Stomach (tissue), 9 donors: ENCODE data around the gene DOCK4. TPM values are rescaled to one million over a fixed set of nuclear protein-coding genes. Genes with fewer than 3 reads are reported as not detected.

Experiments
- DNase-seq, 2 donors: peaks; one replicate each; pipeline versions ENCODE4 v3.0.0 to v3.0.0-alpha.2; 2013 to 2019
- H3K27ac ChIP-seq, 5 donors: fragments of 200-600 bp in 4 of 5; sonication (generic) in 4 of 5; one replicate each; pipeline ENCODE4 v1.5.1; 2013 to 2019; ENCODE audit warnings: mild to moderate bottlenecking in 1 of 5, moderate library complexity in 1 of 5
- H3K27me3 ChIP-seq, 3 donors: fragments of 200-600 bp; sonication (generic); one replicate each; pipeline ENCODE4 v1.5.1; 2017 to 2019; ENCODE audit warnings: mixed run types in 1 of 3
- H3K36me3 ChIP-seq, 4 donors: fragments of 200-600 bp; sonication (generic); 1 replicate in 3 of 4; 2 replicates in 1 of 4; pipeline ENCODE4 v1.5.1; 2016 to 2019
- H3K4me1 ChIP-seq, 4 donors: fragments of 200-600 bp; sonication (generic); one replicate each; pipeline ENCODE4 v1.5.1; 2016 to 2019
- H3K4me3 ChIP-seq, 4 donors: fragments of 200-600 bp; sonication (generic) in 3 of 4; one replicate each; pipeline ENCODE4 v1.5.1; 2016 to 2019; ENCODE audit warnings: mild to moderate bottlenecking in 1 of 4
- H3K9me3 ChIP-seq, 4 donors: fragments of 200-600 bp; sonication (generic); one replicate each; pipeline ENCODE4 v1.5.1; 2016 to 2019
- CTCF ChIP-seq, 7 experiments: fragments of 450-650 bp in 4 of 7; fragments of 200-600 bp in 3 of 7; sonication (generic) in 3 of 7; IDR thresholded peaks; one replicate each; pipeline ENCODE4 v1.5.1; 2016 to 2019; ENCODE audit warnings: antibody characterized with exemption in 7 of 7, control low read depth in 2 of 7, mild to moderate bottlenecking in 1 of 7
- EP300 ChIP-seq: sonication (generic); formaldehyde crosslinking; IDR thresholded peaks from one replicate; pipeline ENCODE4 v1.6.1; 2017; ENCODE audit warnings: antibody characterized with exemption
- POLR2A ChIP-seq, 4 donors: fragments of 450-650 bp; IDR thresholded peaks; one replicate each; pipeline ENCODE4 v1.6.1; 2016; ENCODE audit warnings: antibody characterized with exemption in 4 of 4, control low read depth in 2 of 4, mild to moderate bottlenecking in 1 of 4, moderate library complexity in 1 of 4
- POLR2AphosphoS5 ChIP-seq, 3 donors: sonication (generic); formaldehyde crosslinking; IDR thresholded peaks; one replicate each; pipeline ENCODE4 v1.6.1; 2016; ENCODE audit warnings: antibody characterized with exemption in 3 of 3
- WGBS, 5 donors: extraction: QIAGEN DNeasy Blood & Tissue Kit in 3 of 5; methylation state at CpG; one replicate each; pipeline versions ENCODE4 v1.1.5 to v1.1.7; 2013 to 2018; 5-methylcytosine and 5-hydroxymethylcytosine counted together
- intact Hi-C: fragments of 100-400 bp; cut with DNase I; formaldehyde crosslinking; loops from one replicate; pipeline ENCODE4 v1.15.1; 2023; ENCODE audit warnings: low total_unique reads
- polyA plus RNA-seq, 3 donors: library from polyadenylated mRNA; stranded (reverse); fragments of 200-250 nt; gene quantifications; one replicate each; pipeline ENCODE4 v1.2.3, GENCODE V29; 2013
- total RNA-seq, 5 donors: library from RNA; depleted of rRNA; stranded (reverse); fragments of >200 nt; gene quantifications; one replicate each; pipeline versions ENCODE4 v1.1.0 to v1.2.3, GENCODE V29; 2014 to 2016
- donor health status: healthy with polysubstance abuse.
- donor health status: Bipolar disorder and iron deficiency.
- donor health status: healthy.

The DOCK4 gene
- total and polyA plus RNA-seq, 8 donors = 1.1 to 54.9 (median 16.4) TPM

- Histone ChIP-seq H3K27me3 (no peaks in the 10 kb centered on the region), H3K27ac (no peak overlapping the region), H3K36me3 (peaks cover 0 to 6% (median 0%) of the 10 kb centered on the region in 4 donors), H3K4me3 (no peak overlapping the region), H3K4me1 (peaks cover 0 to 13% (median 5%) of the 10 kb centered on the region in 4 donors), H3K9me3 (no peaks in the 10 kb centered on the region)
- no peak for TF ChIP-seq POLR2AphosphoS5 (IDR thresholded peaks at IDR 0.05)
- no peak for TF ChIP-seq POLR2A (IDR thresholded peaks at IDR 0.05)
- TF ChIP-seq CTCF (IDR thresholded peaks at IDR 0.05) = peak in 5 of 7 experiments; percentile 21 to 61 (median 37)
- WGBS, 5 donors = 33 to 36% (median 35%) methylated on average over 4 of the region's 4 CpGs
- DNase-seq = peak; percentile 43 to 70
- intact Hi-C loops = no loop called here
Observed at GRCh38 chr7:111752022-111752582, 454.1 kb downstream of the DOCK4 start.

GRCh38 chr7:111750878-111751277, 455.3 kb downstream of the DOCK4 start:
- WGBS, 5 donors = 80 to 93% (median 85%) methylated on average over 2 of the region's 2 CpGs
- Histone ChIP-seq H3K9me3 (no peaks in the 10 kb centered on the region), H3K27ac (no peak overlapping the region), H3K27me3 (no peaks in the 10 kb centered on the region), H3K36me3 (peaks cover 0 to 6% (median 0%) of the 10 kb centered on the region in 4 donors), H3K4me3 (no peak overlapping the region), H3K4me1 (peaks cover 0 to 13% (median 5%) of the 10 kb centered on the region in 4 donors)
- DNase-seq = no peak
- intact Hi-C loops = no loop called here
- TF ChIP-seq POLR2AphosphoS5 (IDR thresholded peaks at IDR 0.05) (no peak), EP300 (no peak), CTCF (IDR thresholded peaks at IDR 0.05) (no peak), POLR2A (IDR thresholded peaks at IDR 0.05) (no peak)

- Histone ChIP-seq H3K27me3 (no peaks in the 10 kb centered on the region), H3K36me3 (peaks cover 0 to 6% (median 0%) of the 10 kb centered on the region in 4 donors), H3K4me3 (no peak overlapping the region), H3K27ac (no peak overlapping the region), H3K9me3 (no peaks in the 10 kb centered on the region), H3K4me1 (peaks cover 0 to 13% (median 5%) of the 10 kb centered on the region in 4 donors)
- intact Hi-C loops = no loop called here
- no peak for DNase-seq
- 75 to 80% (median 77%) methylated on average over 4 of the region's 4 CpGs for WGBS, 5 donors
- TF ChIP-seq EP300 (no peak), POLR2AphosphoS5 (IDR thresholded peaks at IDR 0.05) (no peak), POLR2A (IDR thresholded peaks at IDR 0.05) (no peak), CTCF (IDR thresholded peaks at IDR 0.05) (no peak)
Observed at GRCh38 chr7:111750228-111750627, 456.0 kb downstream of the DOCK4 start.

- WGBS, 5 donors = 89 to 96% (median 92%) methylated on average over 2 of the region's 2 CpGs
Observed at GRCh38 chr7:111749625-111750024, 456.6 kb downstream of the DOCK4 start.

More at GRCh38 chr7:111749625-111750024, 456.6 kb downstream of the DOCK4 start:
- peaks cover 0 to 13% (median 5%) of the 10 kb centered on the region in 4 donors for H3K4me1 ChIP-seq
- H3K27me3 ChIP-seq = no peaks in the 10 kb centered on the region
- intact Hi-C loops = loop anchor here (10.0 kb wide), 2 partner anchors 665 to 745 kb away; no protein-coding TSS in a partner anchor
- H3K27ac ChIP-seq = no peak overlapping the region
- DNase-seq = no peak
- no peak overlapping the region for H3K4me3 ChIP-seq
- no peak for TF ChIP-seq POLR2AphosphoS5 (IDR thresholded peaks at IDR 0.05)
- TF ChIP-seq POLR2A (IDR thresholded peaks at IDR 0.05) = no peak
- no peak for TF ChIP-seq CTCF (IDR thresholded peaks at IDR 0.05)
- TF ChIP-seq EP300 = no peak
- H3K9me3 ChIP-seq = no peaks in the 10 kb centered on the region
- H3K36me3 ChIP-seq = peaks cover 0 to 6% (median 0%) of the 10 kb centered on the region in 4 donors
